Spleen (tissue), 11 donors: ENCODE results near the gene COL11A1. TPM values are rescaled to one million over a fixed set of nuclear protein-coding genes. Genes with fewer than 3 reads are reported as not detected.

Source experiments
- DNase-seq: peaks from one replicate; pipeline ENCODE4 v3.0.0-alpha.2; 2020
- H3K27ac ChIP-seq, 8 donors: fragments of 200-600 bp; sonication (generic) in 7 of 8; 1 replicate in 4 of 8; 2 replicates in 4 of 8; pipeline versions ENCODE4 v1.5.0 to v1.8.0; 2016 to 2021; ENCODE audit warnings: inconsistent platforms in 4 of 8, mild to moderate bottlenecking in 4 of 8, moderate library complexity in 1 of 8
- H3K27me3 ChIP-seq, 7 donors: fragments of 200-600 bp; sonication (generic) in 6 of 7; replicated peaks in 1 of 7; 1 replicate in 4 of 7; 2 replicates in 3 of 7; pipeline versions ENCODE4 v1.5.0 to v1.8.0; 2016 to 2021; ENCODE audit warnings: inconsistent platforms in 3 of 7, mild to moderate bottlenecking in 1 of 7
- H3K36me3 ChIP-seq, 6 donors: fragments of 200-600 bp; sonication (generic) in 5 of 6; 1 replicate in 4 of 6; 2 replicates in 2 of 6; pipeline versions ENCODE4 v1.5.0 to v1.8.0; 2016 to 2021; ENCODE audit warnings: inconsistent platforms in 2 of 6
- H3K4me1 ChIP-seq, 6 donors: fragments of 200-600 bp; sonication (generic) in 5 of 6; 1 replicate in 3 of 6; 2 replicates in 3 of 6; pipeline versions ENCODE4 v1.5.0 to v1.8.0; 2016 to 2021; ENCODE audit warnings: inconsistent platforms in 3 of 6
- H3K4me3 ChIP-seq, 8 donors: fragments of 200-600 bp; sonication (generic) in 7 of 8; 1 replicate in 4 of 8; 2 replicates in 4 of 8; pipeline versions ENCODE4 v1.5.0 to v1.8.0; 2016 to 2021; ENCODE audit warnings: inconsistent platforms in 4 of 8, mild to moderate bottlenecking in 4 of 8, moderate library complexity in 2 of 8
- H3K9me3 ChIP-seq, 8 donors: fragments of 200-600 bp; sonication (generic) in 7 of 8; 1 replicate in 4 of 8; 2 replicates in 4 of 8; pipeline versions ENCODE4 v1.5.0 to v1.8.0; 2016 to 2021; ENCODE audit warnings: inconsistent platforms in 4 of 8
- POLR2A ChIP-seq, 3 donors: fragments of 450-650 bp; IDR thresholded peaks; one replicate each; pipeline ENCODE4 v1.5.1; 2017; ENCODE audit warnings: antibody characterized with exemption in 3 of 3, mild to moderate bottlenecking in 1 of 3
- POLR2AphosphoS5 ChIP-seq, 3 donors: sonication (generic); formaldehyde crosslinking; IDR thresholded peaks; one replicate each; pipeline ENCODE4 v1.5.1; 2017; ENCODE audit warnings: antibody characterized with exemption in 3 of 3
- WGBS, 5 donors: extraction: QIAGEN DNeasy Blood & Tissue Kit in 3 of 5; methylation state at CpG; one replicate each; pipeline versions ENCODE4 v1.1.5 to v1.1.7; 2013 to 2018; 5-methylcytosine and 5-hydroxymethylcytosine counted together
- intact Hi-C: fragments of 100-400 bp; cut with DNase I; formaldehyde crosslinking; loops from one replicate; pipeline ENCODE4 v1.15.0; 2023; ENCODE audit warnings: low total_unique reads
- polyA plus RNA-seq, 3 donors: library from polyadenylated mRNA; stranded (reverse); fragments of 200-250 nt; gene quantifications; one replicate each; pipeline ENCODE4 v1.2.1, GENCODE V29; 2013
- total RNA-seq, 7 donors: library from RNA; depleted of rRNA in 3 of 7; stranded (reverse); fragments of >200 nt in 3 of 7; fragmentation: NEBNext Ultra II Directional in 4 of 7; extraction: Animal tissue kit (Norgen Biotek cat#: 25700) in 4 of 7; gene quantifications; one replicate each; pipeline versions ENCODE4 v1.1.0 to v1.2.1, GENCODE V29; 2016 to 2021
- TF ChIP-seq, protein P1 (sequence below), 11 experiments: fragments of 200-600 bp in 7 of 11; fragments of 450-650 bp in 4 of 11; sonication (generic) in 4 of 11; IDR thresholded peaks in 8 of 11; conservative IDR thresholded peaks in 3 of 11; 1 replicate in 7 of 11; 2 replicates in 4 of 11; pipeline versions ENCODE4 v1.4.0 to v1.8.0; 2016 to 2021; ENCODE audit warnings: antibody characterized with exemption in 11 of 11, inconsistent platforms in 4 of 11, mild to moderate bottlenecking in 1 of 11
- donor health status: healthy with polysubstance abuse.
- donor health status: DM: no; HTN: no; CAD: no; lungs with moderate emphysema.
- donor health status: DM: no; HTN: no; CAD: no.
- donor health status: Bipolar disorder and iron deficiency.
- donor health status: healthy.
- donor health status: DM: no; HTN: no; CAD: no.
- donor health status: DM: yes; HTN: yes; CAD: no.

COL11A1 gene
- total and polyA plus RNA-seq, 10 donors = 0.02 to 11.1 (median 0.83) TPM; not detected in 1

DNA sequence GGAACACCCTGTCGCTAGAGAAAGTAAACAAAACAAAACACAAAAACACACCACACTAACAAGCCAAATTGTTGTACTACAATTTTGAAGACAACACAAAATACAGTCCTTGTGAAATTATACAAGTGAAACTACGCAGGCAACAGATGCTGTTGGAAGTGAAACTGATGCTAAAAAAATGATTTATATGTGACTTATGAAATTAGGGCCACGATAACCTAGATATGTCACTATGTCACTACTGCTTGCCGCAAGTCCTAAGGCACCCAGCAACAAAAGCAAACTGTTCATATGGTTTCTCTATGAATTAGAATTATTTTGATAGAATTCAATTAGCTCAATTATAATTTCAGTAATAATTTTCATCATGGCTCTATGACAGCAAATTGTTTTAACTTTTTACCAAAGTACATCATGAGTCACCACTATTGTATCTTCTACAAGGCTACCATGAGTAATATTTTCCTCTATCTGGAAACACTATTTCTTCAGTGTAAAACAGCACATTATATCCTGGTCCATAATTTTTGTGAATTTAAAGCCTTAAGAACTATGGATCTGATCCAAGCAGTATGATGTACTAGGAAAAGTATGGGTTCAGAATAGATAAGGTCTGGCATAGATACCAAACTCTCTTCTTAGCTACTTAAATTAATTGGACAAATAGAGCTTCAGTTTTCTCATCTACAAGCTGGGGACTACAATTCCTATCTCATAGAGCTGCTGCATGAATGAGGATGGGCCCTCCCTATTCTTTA lies 216.3 kb downstream of the COL11A1 start:
- Histone ChIP-seq H3K27ac (no peak overlapping the region), H3K36me3 (no peaks in the 10 kb centered on the region), H3K9me3 (no peaks in the 10 kb centered on the region), H3K4me1 (no peaks in the 10 kb centered on the region), H3K27me3 (no peaks in the 10 kb centered on the region), H3K4me3 (no peak overlapping the region)
- 79 to 91% (median 85%) methylated on average over 4 of the region's 4 CpGs for WGBS, 5 donors
- intact Hi-C loops = no loop called here
- DNase-seq = no peak
- TF ChIP-seq, protein P1, sequence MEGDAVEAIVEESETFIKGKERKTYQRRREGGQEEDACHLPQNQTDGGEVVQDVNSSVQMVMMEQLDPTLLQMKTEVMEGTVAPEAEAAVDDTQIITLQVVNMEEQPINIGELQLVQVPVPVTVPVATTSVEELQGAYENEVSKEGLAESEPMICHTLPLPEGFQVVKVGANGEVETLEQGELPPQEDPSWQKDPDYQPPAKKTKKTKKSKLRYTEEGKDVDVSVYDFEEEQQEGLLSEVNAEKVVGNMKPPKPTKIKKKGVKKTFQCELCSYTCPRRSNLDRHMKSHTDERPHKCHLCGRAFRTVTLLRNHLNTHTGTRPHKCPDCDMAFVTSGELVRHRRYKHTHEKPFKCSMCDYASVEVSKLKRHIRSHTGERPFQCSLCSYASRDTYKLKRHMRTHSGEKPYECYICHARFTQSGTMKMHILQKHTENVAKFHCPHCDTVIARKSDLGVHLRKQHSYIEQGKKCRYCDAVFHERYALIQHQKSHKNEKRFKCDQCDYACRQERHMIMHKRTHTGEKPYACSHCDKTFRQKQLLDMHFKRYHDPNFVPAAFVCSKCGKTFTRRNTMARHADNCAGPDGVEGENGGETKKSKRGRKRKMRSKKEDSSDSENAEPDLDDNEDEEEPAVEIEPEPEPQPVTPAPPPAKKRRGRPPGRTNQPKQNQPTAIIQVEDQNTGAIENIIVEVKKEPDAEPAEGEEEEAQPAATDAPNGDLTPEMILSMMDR (IDR thresholded peaks at IDR 0.05 in 8 of 11, conservative IDR thresholded peaks at IDR 0.05 in 3 of 11) = no peak
- TF ChIP-seq POLR2AphosphoS5 (IDR thresholded peaks at IDR 0.05) = no peak
- no peak for TF ChIP-seq POLR2A (IDR thresholded peaks at IDR 0.05)

DNA sequence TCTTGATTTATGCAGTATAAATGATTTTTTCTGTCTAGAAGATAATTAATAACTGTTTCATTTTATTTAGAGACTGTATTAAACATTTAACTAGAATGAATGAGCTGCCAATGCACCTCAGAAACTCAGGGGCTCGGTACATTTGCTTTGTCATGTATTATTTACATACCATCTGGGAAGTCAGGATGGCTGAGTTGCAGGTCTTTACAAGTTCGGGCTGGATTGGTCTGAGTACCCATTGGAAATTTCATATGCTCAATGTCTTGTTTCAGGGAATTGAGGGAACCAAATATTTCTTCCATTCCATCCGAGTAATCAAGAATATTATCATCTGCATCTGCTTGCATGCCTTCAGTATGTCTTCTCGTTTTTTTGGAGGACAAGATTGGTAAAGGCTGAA lies 221.7 kb downstream of the COL11A1 start:
- Histone ChIP-seq H3K27ac (no peak overlapping the region), H3K9me3 (no peaks in the 10 kb centered on the region), H3K4me3 (no peak overlapping the region), H3K27me3 (no peaks in the 10 kb centered on the region), H3K36me3 (no peaks in the 10 kb centered on the region), H3K4me1 (no peaks in the 10 kb centered on the region)
- intact Hi-C loops = no loop called here
- TF ChIP-seq POLR2A (IDR thresholded peaks at IDR 0.05) (no peak), POLR2AphosphoS5 (IDR thresholded peaks at IDR 0.05) (no peak)
- TF ChIP-seq, protein P1 (IDR thresholded peaks at IDR 0.05 in 8 of 11, conservative IDR thresholded peaks at IDR 0.05 in 3 of 11) = no peak
- DNase-seq = no peak
- WGBS, 5 donors = 65 to 77% (median 71%) methylated on average over 4 of the region's 4 CpGs

DNA sequence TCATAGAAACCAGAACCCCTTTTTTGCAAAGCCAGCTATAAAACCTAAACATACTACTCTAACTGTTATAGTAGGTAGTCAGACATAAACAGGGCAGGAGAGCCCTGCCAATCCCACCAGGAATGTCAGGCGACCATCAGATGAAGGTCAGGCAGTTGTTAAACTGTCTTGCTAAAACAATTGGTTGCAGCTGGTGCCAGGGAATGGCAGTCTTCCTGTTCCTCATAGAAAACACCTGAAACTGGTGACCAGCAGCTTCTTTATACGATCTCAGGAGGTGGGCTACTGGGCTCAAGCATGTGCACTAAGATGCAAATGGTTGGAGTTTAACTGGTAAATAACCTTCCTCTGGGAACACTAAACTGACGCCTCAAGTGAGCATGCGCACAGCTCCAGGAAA lies 224.1 kb downstream of the COL11A1 start:
- WGBS, 5 donors = 70 to 80% (median 74%) methylated on average over 4 of the region's 4 CpGs

DNA sequence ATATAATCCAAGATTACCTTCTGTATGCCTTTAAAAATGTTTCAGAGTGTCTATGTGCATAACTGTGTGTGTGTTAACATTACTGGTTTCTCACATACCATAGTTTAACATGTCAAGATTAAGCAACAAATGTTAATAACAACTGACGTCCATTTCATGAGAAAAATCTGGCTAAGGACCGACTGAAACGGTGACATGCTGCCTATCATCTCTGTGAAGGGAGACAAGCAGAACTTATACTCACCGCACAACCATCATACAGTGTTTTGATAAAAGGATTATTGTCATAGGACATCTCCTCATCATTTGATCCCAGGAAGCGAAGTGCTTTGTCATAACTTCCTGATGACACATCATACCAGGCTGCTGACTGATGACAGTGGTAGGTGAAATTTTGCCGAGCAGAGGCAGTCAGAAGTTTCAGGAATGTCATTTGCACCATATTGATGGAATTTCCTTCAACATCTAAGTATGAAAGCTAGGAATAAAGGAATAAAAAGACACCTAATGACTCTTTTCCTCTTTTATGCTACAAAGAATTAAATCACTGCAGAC lies 228.8 kb downstream of the COL11A1 start:
- Histone ChIP-seq H3K9me3 (no peaks in the 10 kb centered on the region), H3K4me3 (no peak overlapping the region), H3K27ac (no peak overlapping the region), H3K36me3 (no peaks in the 10 kb centered on the region), H3K4me1 (no peaks in the 10 kb centered on the region), H3K27me3 (no peaks in the 10 kb centered on the region)
- WGBS, 5 donors = 77 to 83% (median 83%) methylated on average over 6 of the region's 6 CpGs
- intact Hi-C loops = no loop called here
- TF ChIP-seq, protein P1 (IDR thresholded peaks at IDR 0.05 in 8 of 11, conservative IDR thresholded peaks at IDR 0.05 in 3 of 11) = no peak
- no peak for TF ChIP-seq POLR2A (IDR thresholded peaks at IDR 0.05)
- no peak for DNase-seq

More for the DNA sequence above, 224.1 kb downstream of the COL11A1 start:
- no peaks in the 10 kb centered on the region for H3K27me3 ChIP-seq
- no peaks in the 10 kb centered on the region for H3K36me3 ChIP-seq
- TF ChIP-seq, protein P1 (IDR thresholded peaks at IDR 0.05 in 8 of 11, conservative IDR thresholded peaks at IDR 0.05 in 3 of 11) = no peak
- TF ChIP-seq POLR2AphosphoS5 (IDR thresholded peaks at IDR 0.05) (no peak), POLR2A (IDR thresholded peaks at IDR 0.05) (no peak)
- H3K9me3 ChIP-seq = no peaks in the 10 kb centered on the region
- H3K4me3 ChIP-seq = no peak overlapping the region
- no peaks in the 10 kb centered on the region for H3K4me1 ChIP-seq
- no peak for DNase-seq
- no peak overlapping the region for H3K27ac ChIP-seq
- intact Hi-C loops = no loop called here
